H1 (cell line): ENCODE results near the gene TVP23A. TPM values are rescaled to one million over a fixed set of nuclear protein-coding genes. Genes with fewer than 3 reads are reported as not detected.

ENCODE experiments used
- polyA plus RNA-seq, 7 experiments: library from polyadenylated mRNA; depleted of rRNA in 3 of 7; stranded (reverse) in 5 of 7; unstranded in 2 of 7; fragments of >200 nt in 5 of 7; fragments of 200-250 nt in 2 of 7; gene quantifications; 1 replicate in 5 of 7; 2 replicates in 1 of 7; 4 replicates in 1 of 7; pipeline versions ENCODE4 v1.2.1 to v1.2.3, GENCODE V29; 2011 to 2013; ENCODE audit warnings: missing spikeins in 2 of 7, mixed read lengths in 2 of 7
- small RNA-seq: library from polyadenylated mRNA; stranded (forward); fragments of <200 nt; extraction: miRNeasy Mini kit (QIAGEN cat#:217004); gene quantifications from one replicate; pipeline ENCODE3, GENCODE V24; 2013; ENCODE audit not compliant: insufficient read depth
- total RNA-seq: library from RNA; stranded (reverse); fragmentation: NEBNext Ultra II Directional; extraction: Animal tissue kit (Norgen Biotek cat#: 25700); gene quantifications from 2 replicates; pipeline ENCODE4 v1.2.1, GENCODE V29; 2021

The TVP23A gene
- total and polyA plus RNA-seq, 2 of the 8 experiments (the other 6 are each of a cell fraction or from before 2014, with no cell fraction given): 2.2 to 3.1 TPM

Small RNAs within 50 kb of the gene (small RNA-seq; reads per million reads assigned to genes)
- gene MTND4LP24 (not detected), gene MTND6P33 (not detected)

Other genes with a start within 250 kb of the TVP23A start
- 21.8 and 22.6 TPM in 2 replicates for gene EMP2, start 238.2 kb downstream of the TVP23A start, total RNA-seq
- 13.5 and 23.3 TPM in 2 replicates for gene EMP2, start 238.2 kb downstream of the TVP23A start, polyA plus RNA-seq (2011; rRNA removed)
- not detected in 2 replicates for gene TEKT5, start 123.9 kb downstream of the TVP23A start, total RNA-seq
- 0.24 and 0.95 TPM in 2 replicates for gene TEKT5, start 123.9 kb downstream of the TVP23A start, polyA plus RNA-seq (2011; rRNA removed)
- 28.2 and 32.1 TPM in 2 replicates for gene NUBP1, start 75.0 kb downstream of the TVP23A start, total RNA-seq
- 29.1 and 32.2 TPM in 2 replicates for gene NUBP1, start 75.0 kb downstream of the TVP23A start, polyA plus RNA-seq (2011; rRNA removed)
- 0.06 and 0.07 TPM in 2 replicates for gene CIITA, start 58.4 kb upstream of the TVP23A start, total RNA-seq
- 0.16 and 0.17 TPM in 2 replicates for gene CIITA, start 58.4 kb upstream of the TVP23A start, polyA plus RNA-seq (2011; rRNA removed)
- gene DEXI, start 123.7 kb upstream of the TVP23A start, total RNA-seq: 33.3 and 39.5 TPM in 2 replicates
- gene DEXI, start 123.7 kb upstream of the TVP23A start, polyA plus RNA-seq (2011; rRNA removed): 47.3 and 84.0 TPM in 2 replicates
- 18.5 and 19.3 TPM in 2 replicates for gene CLEC16A, start 125.8 kb upstream of the TVP23A start, total RNA-seq
- 7.6 and 10.4 TPM in 2 replicates for gene CLEC16A, start 125.8 kb upstream of the TVP23A start, polyA plus RNA-seq (2011; rRNA removed)